Mesothelial cell of epicardium (in vitro differentiated cells): ENCODE measurements around the gene TMEM38A. TPM values are rescaled to one million over a fixed set of nuclear protein-coding genes. Genes with fewer than 3 reads are reported as not detected.
"Not testable (repeated sequence)": the region's sequence is repeated elsewhere in the genome, so short reads cannot be mapped to it uniquely, and the experiment has no call there.

Experiments used
- DNase-seq, 2 experiments: peaks; one replicate each; pipeline ENCODE4 v3.0.0; 2021; ENCODE audit warnings: low spot score in 2 of 2; ENCODE audit not compliant: unreplicated experiment in 2 of 2
- H3K27ac Mint-ChIP-seq: 2 replicates; pipeline ENCODE4 v1.8.0; 2021; ENCODE audit warnings: mixed read lengths
- H3K27me3 Mint-ChIP-seq: 2 replicates; pipeline ENCODE4 v1.8.0; 2021; ENCODE audit warnings: low read depth, mixed read lengths
- H3K36me3 Mint-ChIP-seq: 2 replicates; pipeline ENCODE4 v1.8.0; 2021; ENCODE audit warnings: mixed read lengths
- H3K4me1 Mint-ChIP-seq: 2 replicates; pipeline ENCODE4 v1.8.0; 2021; ENCODE audit warnings: mixed read lengths
- H3K4me3 Mint-ChIP-seq: 2 replicates; pipeline ENCODE4 v1.8.0; 2021; ENCODE audit warnings: mild to moderate bottlenecking, moderate library complexity, mixed read lengths
- H3K9me3 Mint-ChIP-seq: 2 replicates; pipeline ENCODE4 v1.8.0; 2021; ENCODE audit warnings: mixed read lengths
- total RNA-seq: library from RNA; stranded (reverse); gene quantifications from 3 replicates; pipeline ENCODE4 v1.2.1, GENCODE V29; 2021
- TF ChIP-seq, protein P1 (sequence below): fragments of 200-600 bp; sonication (generic); IDR thresholded peaks from one replicate; pipeline ENCODE4 v1.5.0; 2021; ENCODE audit warnings: antibody characterized with exemption; ENCODE audit not compliant: unreplicated experiment

Gene TMEM38A
- total RNA-seq, 1 donor from 2014 or later, result 5.7 TPM

DNA sequence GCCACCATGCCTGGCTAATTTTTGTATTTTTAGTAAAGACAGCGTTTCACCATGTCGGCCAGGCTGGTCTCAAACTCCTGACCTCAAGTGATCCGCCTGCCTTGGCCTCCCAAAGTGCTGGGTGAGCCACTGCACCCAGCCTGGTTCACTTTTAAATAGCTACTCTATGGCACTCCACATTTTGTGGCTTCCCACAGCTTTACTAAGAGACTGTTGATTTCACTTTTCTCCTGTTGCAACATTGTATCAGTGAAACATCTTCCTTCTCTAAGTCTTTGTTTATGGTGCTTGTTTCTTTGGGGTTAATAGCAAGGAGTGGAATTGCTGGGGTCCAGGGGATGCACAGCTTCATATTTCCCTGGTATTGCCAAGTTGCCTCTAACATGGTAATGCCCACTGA lies 12.3 kb downstream of the TMEM38A start:
- Mint-ChIP-seq H3K36me3 (peaks cover 1% of the 10 kb centered on the region), H3K27ac (no peak overlapping the region), H3K27me3 (no peaks in the 10 kb centered on the region), H3K4me3 (no peak overlapping the region), H3K9me3 (no peaks in the 10 kb centered on the region), H3K4me1 (no peaks in the 10 kb centered on the region)
- no peak for DNase-seq
- TF ChIP-seq, protein P1, sequence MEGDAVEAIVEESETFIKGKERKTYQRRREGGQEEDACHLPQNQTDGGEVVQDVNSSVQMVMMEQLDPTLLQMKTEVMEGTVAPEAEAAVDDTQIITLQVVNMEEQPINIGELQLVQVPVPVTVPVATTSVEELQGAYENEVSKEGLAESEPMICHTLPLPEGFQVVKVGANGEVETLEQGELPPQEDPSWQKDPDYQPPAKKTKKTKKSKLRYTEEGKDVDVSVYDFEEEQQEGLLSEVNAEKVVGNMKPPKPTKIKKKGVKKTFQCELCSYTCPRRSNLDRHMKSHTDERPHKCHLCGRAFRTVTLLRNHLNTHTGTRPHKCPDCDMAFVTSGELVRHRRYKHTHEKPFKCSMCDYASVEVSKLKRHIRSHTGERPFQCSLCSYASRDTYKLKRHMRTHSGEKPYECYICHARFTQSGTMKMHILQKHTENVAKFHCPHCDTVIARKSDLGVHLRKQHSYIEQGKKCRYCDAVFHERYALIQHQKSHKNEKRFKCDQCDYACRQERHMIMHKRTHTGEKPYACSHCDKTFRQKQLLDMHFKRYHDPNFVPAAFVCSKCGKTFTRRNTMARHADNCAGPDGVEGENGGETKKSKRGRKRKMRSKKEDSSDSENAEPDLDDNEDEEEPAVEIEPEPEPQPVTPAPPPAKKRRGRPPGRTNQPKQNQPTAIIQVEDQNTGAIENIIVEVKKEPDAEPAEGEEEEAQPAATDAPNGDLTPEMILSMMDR, result no peak

DNA sequence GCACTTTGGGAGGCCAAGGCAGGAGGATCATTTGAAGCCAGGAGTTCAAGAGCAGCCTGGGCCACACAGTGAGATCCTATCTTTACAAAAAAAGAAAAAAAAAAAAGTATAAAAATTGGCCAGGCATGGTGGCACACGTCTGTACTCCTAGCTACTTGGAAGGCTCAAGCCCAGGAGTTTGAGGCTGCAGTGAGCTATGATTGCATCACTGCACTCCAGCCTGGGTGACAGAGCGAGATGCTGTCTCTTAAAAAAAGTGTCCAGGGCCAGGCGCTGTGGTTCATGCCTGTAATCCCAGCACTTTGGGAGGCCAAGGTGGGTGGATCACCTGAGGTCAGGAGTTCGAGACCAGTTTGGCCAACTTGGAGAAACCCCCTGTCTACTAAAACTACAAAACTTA lies 12.9 kb downstream of the TMEM38A start:
- not testable (repeated sequence) for H3K4me3 Mint-ChIP-seq, H3K27me3 Mint-ChIP-seq, H3K4me1 Mint-ChIP-seq, H3K36me3 Mint-ChIP-seq, H3K27ac Mint-ChIP-seq, DNase-seq, H3K9me3 Mint-ChIP-seq

DNA sequence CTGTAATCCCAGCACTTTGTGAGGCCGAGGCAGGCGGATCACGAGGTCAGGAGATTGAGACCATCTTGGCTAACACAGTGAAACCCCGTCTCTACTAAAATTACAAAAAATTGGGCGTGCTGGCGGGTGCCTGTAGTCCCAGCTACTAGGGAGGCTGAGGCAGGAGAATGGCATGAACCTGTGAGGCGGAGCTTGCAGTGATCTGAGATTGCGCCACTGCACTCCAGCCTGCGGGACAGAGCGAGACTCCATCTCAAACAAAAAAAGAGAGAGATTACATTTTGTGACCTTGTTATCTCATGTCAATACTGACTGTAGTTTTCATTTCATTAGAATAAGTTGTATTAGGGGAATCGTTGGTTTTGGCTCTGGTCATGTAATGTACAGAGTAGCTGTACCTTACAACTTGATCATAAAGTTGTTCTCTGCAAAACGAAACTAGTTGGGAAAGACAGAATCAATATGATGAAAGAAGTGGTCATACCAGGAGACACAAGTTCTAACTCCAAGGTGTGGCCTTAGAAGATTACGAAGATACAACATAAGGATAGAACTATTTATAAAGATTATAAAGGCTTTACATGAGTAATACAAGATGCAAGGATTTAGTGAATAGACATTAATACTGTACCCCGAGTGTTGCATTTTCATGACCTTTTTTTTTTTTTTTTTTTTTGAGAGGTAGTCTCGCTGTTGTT lies 15.3 kb downstream of the TMEM38A start:
- no peak overlapping the region for H3K4me3 Mint-ChIP-seq
- no peaks in the 10 kb centered on the region for H3K4me1 Mint-ChIP-seq
- H3K27me3 Mint-ChIP-seq, result no peaks in the 10 kb centered on the region
- TF ChIP-seq, protein P1, result no peak
- H3K36me3 Mint-ChIP-seq, result peaks cover 13% of the 10 kb centered on the region
- peaks cover 3% of the 10 kb centered on the region for H3K9me3 Mint-ChIP-seq
- DNase-seq, result no peak
- H3K27ac Mint-ChIP-seq, result no peak overlapping the region

DNA sequence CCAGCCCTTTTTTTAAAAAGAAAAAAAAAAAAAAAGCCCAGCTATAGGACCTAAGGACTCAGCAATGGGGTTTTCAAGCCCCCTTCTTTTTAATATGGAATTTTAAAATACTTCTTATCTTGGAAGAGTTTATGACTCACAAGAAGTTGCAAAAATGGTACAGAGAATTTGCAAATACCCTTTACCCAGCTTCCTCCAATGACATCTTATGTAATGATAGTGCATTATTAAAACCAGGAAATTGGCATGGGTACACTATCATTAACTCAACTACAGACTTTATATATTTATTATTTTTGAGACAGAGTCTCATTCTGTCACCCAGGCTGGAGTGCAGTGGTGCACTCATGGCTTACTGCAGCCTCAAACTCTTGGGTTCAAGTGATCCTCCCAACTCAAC lies 16.1 kb downstream of the TMEM38A start:
- H3K27ac Mint-ChIP-seq, result no peak overlapping the region
- peaks cover 3% of the 10 kb centered on the region for H3K9me3 Mint-ChIP-seq
- no peak for DNase-seq
- no peaks in the 10 kb centered on the region for H3K27me3 Mint-ChIP-seq
- H3K36me3 Mint-ChIP-seq, result peaks cover 20% of the 10 kb centered on the region
- no peak overlapping the region for H3K4me3 Mint-ChIP-seq
- H3K4me1 Mint-ChIP-seq, result no peaks in the 10 kb centered on the region
- TF ChIP-seq, protein P1, result no peak

DNA sequence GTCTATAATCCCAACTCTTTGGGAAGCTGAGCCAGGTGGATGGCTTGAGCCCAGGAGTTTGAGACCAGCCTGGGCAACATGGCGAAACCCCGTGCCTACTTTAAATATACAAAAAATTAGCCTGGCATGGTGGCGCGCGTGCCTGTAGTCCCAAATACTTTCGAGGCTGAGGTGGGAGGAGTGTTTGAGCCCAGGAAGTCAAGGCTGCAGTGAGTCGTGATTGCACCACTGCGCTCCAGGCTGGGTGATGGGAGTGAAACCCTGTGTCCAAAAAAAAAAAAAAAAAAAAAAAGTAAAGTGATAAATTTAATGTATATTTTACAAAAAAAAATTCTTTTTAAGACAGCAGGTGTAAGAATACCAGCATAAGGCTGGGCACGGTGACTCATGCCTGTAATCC lies 17.6 kb downstream of the TMEM38A start:
- Mint-ChIP-seq H3K27ac (no peak overlapping the region), H3K9me3 (peaks cover 3% of the 10 kb centered on the region)
- no peak for DNase-seq

DNA sequence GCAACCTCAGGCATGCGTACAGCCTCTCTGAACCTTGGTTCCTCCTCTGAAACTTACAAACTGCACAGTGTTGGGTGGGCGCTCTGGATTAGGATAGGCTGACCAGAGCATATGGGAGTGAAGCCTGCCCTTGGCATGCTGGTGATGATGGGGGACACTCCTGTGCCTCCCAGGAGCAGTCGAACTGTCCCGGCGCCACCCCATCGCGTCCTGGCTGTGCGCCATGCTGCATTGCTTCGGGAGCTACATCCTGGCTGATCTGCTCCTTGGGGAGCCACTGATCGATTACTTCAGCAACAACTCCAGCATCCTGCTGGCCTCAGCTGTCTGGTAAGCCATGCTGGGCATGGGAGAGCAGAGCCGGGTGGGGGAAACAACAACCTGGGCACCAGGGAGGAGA lies 18.9 kb downstream of the TMEM38A start:
- DNase-seq, result no peak
- no peak overlapping the region for H3K4me3 Mint-ChIP-seq
- H3K36me3 Mint-ChIP-seq, result peaks cover 20% of the 10 kb centered on the region
- TF ChIP-seq, protein P1, result no peak
- H3K4me1 Mint-ChIP-seq, result no peaks in the 10 kb centered on the region
- no peaks in the 10 kb centered on the region for H3K27me3 Mint-ChIP-seq
- H3K9me3 Mint-ChIP-seq, result peaks cover 3% of the 10 kb centered on the region
- H3K27ac Mint-ChIP-seq, result no peak overlapping the region

More for the DNA sequence above, 17.6 kb downstream of the TMEM38A start:
- TF ChIP-seq, protein P1, result no peak
- Mint-ChIP-seq H3K4me3 (no peak overlapping the region), H3K36me3 (peaks cover 20% of the 10 kb centered on the region), H3K27me3 (no peaks in the 10 kb centered on the region), H3K4me1 (no peaks in the 10 kb centered on the region)
